ENCODE data around the gene UBE2M.
"Not testable (repeated sequence)": the region's sequence is repeated elsewhere in the genome, so short reads cannot be mapped to it uniquely, and the experiment has no call there.

Gene UBE2M

DNA sequence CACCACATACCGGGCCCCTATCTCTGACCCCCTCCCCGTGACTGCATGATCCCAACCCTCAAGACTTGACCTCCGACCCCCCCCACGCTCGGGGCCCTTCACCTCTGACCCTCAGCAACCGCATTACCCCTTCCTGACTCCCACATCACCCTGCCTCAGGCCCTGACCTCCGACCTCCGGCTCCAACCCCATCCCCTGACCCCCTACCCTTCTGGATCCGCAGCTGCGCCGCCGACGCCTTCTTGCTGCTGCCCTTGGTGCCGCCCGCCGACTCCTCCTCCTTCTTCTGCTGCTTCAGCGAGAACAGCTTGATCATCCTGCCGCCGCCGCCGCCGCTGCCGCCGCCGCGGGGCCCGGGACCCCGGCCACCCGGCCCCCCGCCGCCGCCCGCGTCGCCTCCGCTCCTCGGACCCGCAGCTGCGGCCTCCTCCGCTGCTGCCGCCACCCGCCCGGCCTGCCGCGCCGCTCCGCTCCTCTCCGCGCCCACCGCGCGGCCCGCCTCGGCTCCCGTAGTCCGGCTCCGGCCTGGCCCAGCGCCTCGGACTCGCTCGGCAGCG is at the start of gene UBE2M:
UBE2M (minus strand) TSS at position 546 of the 557 bp plus-strand sequence; CDS start at position 316, 230 bp downstream.
- peak; percentile 56 for DNase-seq (ENCODE audit: low read depth, low spot score)

DNA sequence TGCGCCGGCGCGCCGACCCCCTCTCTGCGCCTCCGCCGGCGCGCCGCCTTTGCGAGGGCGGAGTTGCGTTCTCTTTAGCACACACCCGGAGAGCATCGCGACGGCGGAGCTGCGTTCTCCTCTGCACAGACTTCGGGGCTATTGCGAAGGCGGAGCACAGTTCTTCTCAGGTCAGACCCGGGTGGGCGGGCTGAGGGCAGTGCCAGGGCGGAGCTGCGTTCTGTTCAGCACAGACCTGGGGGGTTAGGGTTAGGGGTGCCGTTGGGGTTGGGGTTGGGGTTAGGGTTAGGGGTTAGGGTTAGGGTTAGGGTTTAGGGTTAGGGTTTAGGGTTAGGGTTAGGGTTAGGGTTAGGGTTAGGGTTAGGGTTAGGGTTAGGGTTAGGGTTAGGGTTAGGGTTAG is 48.8 kb upstream of the UBE2M start:
- DNase-seq (ENCODE audit: low read depth, low spot score): not testable (repeated sequence)

DNA sequence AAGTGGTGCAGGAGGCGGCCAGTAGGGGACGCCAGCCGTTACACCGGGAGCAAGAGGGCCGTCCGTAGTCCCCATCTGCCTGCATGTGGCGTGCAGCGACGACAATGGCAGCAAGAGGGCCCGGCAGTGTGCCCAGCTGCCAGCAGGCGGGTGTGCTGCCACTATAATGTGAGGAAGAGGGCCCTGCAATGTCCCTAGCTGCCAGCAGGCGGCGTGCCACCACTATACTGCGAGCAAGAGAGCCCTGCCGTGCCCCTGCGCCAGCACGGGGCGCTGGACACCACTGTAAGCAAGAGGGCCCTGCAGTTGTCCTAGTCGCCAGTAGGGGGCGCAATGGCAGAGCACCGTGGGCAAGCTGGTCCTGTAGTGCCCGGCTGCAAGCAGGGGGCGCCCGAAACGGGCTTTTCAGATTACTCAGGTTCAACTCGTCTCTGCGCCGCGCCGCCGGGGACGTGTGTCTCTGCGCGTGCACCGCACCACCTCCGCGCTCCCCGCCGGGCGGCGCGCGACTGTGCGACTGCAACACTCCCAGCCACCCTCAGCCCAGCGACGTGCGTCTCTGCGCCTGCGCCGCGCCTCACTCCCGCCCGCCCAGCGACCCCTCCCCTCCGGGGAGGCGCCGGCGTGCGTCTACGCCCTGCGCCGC is 48.0 kb upstream of the UBE2M start:
- not testable (repeated sequence) for DNase-seq (ENCODE audit: low read depth, low spot score)

DNA sequence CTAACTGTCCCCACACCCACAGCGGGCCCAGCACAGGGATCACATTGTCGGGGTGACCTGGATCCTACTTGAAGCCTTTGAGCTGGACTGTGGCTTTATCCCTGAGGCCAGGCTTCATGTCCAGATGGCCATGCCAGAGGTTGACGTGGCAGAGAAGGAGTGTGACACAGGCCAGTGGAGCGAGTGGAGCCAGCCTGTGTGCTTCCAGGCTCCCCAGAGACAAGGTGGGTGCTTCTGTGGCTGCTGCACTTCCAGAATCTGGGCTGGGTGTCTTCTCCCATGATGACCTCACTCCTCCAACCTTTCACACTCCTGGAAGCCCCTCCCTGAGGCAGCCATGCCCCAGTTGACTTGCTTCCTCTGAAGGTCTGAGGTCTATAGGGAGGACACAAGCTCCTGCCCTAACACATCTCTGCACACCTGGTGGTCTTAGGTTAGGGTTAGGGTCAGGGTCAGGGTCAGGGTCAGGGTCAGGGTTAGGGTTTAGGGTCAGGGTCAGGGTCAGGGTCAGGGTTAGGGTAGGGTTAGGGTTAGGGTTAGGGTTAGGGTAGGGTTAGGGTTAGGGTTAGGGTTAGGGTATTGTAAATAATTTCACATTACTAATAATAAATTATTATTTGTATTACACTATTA is 27.8 kb upstream of the UBE2M start:
- no peak for DNase-seq (ENCODE audit: low read depth, low spot score)

DNA sequence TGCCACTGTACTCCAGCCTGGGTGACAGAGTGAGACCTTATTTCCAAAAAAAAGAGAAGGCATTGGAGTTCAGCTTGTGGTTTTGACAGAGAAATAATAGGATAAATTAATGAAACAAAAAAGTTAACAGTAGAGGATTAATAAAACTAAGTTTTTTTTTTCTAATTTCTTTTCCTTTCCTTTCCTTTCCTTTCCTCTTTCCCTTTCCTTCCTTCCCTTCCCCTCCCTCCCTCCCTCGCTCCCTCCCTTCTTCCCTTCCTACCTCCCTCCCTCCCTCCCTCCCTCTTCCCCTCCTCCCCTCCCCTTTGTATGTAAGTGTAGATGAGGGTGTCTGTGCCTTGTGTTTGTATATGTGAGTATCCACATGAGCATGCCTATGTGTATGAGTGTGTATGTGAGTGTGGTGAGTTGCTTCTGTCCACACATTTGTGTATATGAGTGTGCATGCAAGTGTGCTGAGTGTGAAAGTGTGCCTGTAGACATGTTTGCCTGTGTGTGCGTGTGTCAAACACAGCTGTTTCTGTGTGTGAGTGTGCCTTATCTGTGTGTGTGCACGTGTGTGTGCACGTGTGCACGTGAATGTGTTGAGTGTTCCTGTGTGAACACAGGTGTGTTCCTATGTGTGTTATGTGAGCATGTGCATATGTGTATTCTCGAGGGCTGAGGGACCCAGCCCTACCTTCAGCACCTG is 27.2 kb upstream of the UBE2M start:
- DNase-seq (ENCODE audit: low read depth, low spot score): no peak

DNA sequence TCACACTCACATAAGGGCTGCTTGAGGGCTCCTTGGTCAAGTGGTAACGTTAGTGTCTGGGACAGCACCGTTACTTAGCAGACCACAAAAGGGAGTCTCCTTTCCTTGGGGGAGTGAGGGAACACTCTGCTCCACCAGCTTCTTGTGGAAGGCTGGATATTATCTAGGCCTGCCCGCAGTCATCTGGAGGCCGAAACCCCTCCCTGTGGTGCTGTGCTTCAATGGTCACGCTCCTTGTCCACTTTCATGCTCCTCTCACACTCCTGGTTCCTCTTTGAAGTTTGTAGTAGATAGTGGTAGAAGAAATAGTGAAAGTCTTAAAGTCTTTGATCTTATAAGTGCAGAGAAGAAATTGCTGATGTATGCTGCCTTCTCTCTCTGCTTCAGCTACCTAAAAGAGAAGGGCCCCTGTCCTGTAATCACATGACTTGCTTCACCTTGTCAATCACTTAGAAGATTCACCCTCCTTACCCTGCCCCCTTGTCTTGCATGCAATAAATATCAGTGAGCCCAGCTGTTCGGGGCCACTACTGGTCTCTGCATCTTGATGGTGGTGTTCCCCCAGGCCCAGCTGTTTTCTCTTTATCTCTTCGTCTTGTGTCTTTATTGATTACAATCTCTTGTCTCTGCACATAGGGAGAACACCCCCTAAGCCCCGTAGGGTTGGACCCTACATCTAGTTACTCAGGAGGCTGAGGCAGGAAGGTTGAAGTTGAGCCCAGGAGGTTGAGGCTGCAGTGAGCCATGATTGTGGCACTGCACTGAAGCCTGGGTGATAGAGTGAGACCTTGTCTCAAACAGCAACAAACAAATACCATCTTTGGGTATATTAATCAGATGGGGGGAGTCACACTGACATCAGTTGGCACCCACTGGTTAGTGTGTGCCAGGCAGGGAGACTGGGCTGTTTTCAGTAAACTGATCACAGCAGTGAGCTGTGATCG is 26.4 kb upstream of the UBE2M start:
- DNase-seq (ENCODE audit: low read depth, low spot score): no peak

DNA sequence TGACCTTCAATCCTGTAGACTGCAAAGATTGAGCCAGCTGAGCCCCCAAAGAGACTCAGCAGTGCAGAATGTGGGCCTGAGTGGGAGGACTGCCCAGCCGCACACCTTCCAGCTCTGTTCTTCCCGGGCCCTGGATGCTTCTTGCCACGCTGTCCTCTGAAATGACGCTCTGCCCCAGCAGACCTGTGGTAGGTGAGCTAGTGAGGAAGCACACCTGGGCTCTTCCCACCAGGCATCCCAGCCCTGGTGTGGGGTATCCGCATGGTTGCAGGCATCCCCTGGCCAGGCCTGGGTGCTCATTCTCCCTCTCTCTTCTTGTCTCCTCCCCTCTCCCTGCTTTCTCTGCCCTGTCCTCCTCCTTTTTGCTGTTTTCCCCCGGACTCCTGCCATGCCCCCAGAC is 24.6 kb upstream of the UBE2M start:
- no peak for DNase-seq (ENCODE audit: low read depth, low spot score)

DNA sequence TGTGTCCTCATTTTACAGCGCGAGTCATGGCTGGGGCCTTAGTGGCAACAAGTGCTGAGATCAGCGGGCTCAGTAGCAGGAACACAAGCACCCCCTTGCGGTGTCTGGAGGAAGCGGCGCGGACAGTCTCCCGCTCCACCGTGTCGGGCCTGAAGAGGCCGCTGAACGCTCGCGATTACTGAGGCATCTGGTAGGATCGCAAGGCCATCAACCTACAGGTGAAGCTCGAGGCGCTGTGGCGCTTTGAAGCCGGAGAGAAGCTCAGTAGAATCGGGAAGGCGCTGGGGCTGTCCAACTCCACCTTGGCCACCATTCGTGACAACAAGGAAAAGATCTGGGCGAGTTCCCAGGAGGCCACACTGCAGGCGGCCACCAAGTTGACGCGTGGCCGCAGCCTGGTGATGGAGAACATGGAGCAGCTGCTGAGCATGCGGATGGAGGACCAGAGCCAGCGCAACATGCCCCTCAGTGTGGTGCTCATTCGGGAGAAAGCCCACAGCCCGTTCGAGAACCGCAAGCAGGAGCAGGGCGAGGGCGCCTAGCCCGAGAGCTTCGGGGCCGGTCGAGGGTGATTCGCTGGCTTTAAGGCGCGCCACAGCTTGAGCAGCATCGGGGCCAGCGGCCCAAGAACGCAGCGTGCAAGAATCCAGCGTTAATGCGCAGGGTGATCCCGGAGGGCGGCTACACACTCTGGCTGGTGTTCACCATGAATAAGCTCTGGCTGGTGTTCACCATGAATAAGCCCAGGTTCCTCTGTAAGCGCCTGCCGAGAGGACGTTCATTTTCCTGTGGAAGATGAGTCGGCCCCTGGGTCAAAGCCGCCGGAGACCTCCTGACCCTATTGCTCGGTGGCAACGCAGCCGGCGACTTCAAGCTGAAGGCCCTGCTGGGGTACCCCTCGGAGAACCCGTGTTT is 23.1 kb upstream of the UBE2M start:
- DNase-seq (ENCODE audit: low read depth, low spot score): peak; percentile 98

DNA sequence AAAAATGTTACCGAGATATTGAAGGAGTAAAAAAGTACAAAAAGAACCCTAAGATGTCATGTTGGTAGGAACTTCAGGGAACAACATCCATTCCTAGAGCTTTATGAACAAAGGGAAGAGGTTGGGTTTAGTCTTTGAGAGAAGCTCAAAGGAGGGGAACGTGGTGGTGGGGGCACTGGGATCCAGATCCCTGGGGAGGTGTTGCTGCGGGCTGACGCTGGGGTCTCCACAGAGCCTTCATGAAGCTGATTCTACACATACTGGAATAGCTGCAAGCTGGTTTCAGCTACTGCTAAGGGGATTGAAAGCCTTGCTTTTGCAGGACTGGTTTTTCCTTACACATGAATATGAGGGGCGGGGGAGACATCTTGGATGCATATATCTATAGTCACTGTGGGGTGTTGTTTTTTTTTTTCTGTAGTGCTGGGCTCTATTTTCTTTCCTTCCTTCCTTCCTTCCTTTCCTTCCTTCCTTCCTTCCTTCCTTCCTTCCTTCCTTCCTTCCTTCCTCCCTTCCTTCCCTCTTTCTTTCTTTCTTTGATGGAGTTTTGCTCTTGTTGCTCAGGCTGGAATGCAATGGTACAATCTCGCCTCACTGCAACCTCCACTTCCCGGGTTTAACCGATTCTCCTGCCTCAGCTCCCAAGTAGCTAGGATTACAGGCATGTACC is 21.2 kb upstream of the UBE2M start:
- no peak for DNase-seq (ENCODE audit: low read depth, low spot score)

DNA sequence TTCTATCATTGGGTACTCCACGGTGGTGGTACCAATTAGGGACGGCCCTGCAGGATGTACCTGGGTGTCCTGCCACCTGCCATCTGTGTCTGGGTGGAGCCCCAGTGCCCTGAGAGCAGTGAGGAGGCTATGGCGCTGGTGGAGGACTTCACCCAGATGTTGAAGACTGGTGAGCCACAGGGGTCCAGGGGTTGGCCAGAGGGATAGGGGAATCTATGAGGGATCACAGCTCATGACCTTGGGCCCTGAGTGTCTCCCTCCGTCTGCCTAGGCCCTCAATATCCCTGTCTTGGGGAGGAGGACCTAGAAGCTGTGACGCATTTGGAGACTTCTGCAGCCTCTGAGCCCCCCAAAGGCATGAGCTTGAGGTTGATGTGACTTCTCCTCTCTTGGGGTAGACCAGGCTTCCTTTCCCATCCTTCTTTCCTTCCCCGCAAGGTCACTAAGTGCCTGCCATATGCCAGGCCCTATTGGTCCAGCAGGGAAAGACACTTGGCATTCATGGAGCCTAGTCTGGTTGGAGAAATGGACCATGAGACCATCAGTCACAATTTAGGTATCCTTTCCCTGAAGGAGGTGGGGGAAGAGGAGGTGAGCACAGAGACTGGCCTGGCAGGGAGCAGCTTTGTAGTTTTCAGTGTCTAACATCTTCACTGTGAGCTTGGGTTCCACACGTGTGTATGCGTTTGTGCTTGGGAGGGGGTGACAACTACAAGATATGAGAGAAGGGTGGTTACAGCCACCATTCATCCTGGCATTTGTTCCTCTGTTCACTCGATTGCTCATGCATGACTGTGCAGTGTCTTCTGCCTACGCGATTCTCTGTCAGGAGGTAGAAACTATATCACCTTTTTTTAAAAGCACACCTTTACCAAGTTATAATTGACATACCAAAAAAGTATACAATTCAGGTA is 19.9 kb upstream of the UBE2M start:
- DNase-seq (ENCODE audit: low read depth, low spot score): no peak

DNA sequence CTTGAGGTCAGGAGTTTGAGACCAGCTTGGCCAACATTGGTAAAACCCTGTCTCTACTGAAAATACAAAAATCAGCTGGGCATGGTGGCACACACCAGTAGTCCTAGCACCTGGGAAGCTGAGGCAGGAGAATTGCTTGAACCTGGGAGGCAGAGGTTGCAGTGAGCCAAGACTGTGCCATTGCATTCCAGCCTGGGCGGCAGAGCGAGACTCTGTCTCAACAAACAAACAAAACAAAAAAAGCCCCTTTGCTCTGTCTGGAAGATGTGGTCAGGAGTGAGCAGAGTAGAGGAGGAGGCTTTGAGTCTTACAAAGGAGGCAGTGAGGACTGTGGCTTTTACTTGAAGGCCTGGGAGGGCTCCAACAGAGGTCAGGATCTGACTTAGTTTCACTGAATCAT is 19.2 kb upstream of the UBE2M start:
- not testable (repeated sequence) for DNase-seq (ENCODE audit: low read depth, low spot score)

DNA sequence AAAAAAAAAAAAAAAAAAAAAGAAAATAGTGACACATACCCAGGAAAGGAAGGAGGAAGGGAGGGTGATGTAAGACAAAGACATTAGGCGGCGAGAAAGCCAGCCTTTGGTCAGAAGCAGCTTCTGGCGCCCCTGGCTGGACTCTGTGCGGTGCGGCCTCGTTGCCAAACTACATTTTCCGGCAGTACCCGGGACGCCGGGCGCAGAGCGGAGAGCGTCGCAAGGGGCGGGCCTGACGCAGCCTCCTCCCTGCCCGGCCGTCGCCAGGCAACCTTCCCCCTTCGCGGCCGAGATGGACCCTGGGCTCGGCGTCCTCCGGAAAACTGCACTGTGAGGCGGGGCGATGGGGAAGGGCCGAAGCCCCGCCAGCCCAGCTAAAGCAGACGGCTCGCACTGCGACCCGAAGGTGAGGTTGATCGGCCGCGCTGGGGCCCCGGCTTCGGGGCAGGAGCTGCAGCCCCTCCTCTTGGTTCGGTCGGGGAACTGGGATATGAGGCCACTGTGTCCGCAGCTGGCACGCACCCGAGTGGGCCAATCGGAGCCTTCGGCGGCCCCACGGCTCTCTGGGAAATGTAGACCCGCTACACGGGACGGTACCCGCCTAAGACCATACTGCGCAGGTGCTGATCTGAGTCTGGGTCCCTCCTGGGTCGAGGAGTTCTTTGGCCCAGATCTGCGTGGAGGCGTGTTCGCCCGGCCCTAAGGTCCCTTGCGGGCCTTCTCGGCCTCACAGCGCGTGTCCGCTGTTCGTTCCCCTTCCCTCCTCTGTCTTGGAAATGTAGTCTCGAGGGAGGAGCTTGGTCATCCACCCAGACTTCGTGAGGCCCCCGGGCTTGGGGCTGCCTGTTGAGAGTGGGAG is 17.0 kb upstream of the UBE2M start:
- peak; percentile 97 for DNase-seq (ENCODE audit: low read depth, low spot score)

DNA sequence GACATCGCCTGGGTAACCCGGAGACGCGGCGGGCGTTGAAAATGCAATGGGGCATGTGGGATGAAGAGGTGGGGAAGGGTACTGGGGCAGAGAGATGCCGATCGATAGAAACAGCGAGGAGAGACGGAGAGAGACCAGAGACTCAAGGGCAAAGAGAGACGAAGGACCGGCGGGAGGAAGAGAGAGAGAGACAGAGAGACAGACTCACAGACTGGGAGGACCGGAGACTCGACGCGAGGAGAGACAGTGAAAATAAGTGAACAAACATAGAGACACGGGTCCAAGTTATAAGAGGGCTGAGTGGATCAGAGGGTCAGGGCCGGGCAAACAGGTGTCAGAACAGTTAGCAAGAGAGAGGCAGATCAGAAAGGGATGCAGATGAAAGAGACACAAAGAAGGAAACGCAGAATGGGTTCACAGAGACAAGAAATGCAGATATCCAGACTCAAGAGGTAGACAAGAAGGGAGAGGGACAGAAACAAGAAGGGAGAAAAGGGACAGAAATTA is 15.3 kb upstream of the UBE2M start:
- no peak for DNase-seq (ENCODE audit: low read depth, low spot score)

DNA sequence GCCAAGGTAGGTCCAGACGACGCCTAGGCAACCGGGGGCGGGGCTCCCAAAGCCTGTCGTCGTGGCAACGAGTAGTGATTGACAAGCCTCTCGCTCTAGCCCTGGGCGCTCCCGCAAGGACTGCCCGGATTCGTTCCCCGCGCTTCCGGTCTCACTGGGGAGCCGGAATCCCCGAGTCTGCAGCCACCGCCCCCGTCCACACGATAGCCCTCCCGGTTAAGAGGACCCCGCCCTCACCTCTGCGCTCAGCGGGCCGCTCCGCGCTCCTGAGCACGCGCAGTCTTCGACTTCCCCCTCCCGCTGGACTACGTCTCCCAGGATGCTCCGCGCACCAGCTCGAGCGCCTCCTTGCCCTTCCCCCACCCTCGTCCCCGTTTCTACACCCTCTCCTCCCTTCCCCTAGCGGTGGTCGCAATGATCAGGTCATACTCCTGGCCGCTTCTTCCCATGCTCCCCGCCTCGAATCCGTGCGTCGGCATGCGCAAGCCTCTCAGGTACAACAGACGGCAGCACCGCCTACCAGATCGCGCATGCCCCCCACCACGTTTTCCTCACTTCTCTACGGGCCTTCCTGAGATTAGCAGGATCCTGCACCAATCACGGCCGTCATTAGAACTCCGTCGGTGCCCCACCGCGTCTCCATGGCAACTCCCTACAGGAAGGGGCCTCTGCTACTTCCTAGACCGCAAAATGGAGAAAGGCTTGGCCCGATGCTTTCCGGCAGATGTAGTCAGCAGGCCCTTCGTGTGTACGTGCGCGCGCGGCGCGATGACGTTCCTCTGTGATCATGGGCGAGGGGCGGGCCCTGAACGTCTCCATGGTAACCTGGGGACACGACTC is 14.6 kb upstream of the UBE2M start, which contains the start of gene MZF1:
MZF1 (minus strand) TSS at position 518 of the 840 bp plus-strand sequence. CDS start 1,946 bp downstream, outside the sequence.
- peak; percentile 100 for DNase-seq (ENCODE audit: low read depth, low spot score)

DNA sequence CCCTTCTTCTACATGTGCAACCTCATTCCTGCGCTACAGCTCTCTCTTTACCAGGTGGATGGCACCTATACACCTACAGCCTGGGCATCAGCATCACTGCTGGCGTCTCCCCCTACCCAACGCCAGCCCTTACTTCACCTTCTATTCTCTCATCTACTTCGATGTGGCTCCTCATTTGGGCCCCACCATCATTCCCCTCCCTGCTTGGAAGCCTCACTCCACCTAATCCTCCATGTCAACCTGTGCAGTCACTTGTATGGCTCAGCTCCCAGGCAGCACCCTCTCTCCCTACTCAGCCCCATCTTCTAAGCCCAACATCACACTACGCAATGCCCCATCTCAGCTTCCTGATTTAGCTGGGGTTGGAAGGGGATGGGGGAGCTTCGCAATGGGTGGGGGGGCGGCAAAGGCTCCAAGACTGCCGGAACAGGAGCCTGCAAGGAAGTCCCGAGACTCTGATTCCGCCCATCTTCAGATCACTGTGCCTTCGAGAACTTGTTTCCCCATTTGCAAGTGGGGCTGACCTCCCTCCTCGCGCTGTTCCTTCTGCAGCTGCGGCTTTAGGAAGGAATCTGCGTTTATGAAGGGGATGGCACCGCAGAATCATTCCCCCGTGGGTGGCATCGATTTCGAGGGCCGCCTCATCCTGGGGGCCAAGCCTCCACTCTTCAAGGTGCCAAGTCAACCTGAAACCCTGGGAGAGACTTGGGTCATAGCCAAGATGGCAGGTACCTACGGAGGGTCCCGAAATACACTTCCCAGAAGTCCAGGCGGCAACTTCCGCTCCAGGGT is 13.8 kb upstream of the UBE2M start:
- no peak for DNase-seq (ENCODE audit: low read depth, low spot score)

DNA sequence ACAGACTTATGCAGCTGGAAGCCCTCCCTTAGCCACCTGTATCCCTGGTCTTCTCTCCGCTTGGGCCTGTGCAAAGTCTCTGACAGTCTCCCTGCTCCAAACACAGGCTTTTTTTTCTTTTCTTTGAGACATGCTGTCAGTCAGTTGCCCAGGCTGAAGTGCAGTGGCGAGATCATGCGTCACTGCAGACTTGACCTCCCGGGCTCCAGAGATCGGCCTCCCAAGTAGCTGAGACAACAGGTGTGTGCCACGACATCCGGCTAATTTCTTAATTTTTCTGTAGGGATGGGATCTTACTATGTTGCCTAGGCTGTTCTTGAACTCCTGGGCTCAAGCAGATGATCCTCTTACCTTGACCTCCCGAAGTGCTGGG is 13.2 kb upstream of the UBE2M start:
- DNase-seq (ENCODE audit: low read depth, low spot score): no peak
